NB4 (cell line): ENCODE data around the gene MRPS35.

Experiments
- CTCF ChIP-seq: IDR thresholded peaks from one replicate; pipeline ENCODE4 v1.5.1; 2012; ENCODE audit warnings: low read depth, low read length
- MYC ChIP-seq: IDR thresholded peaks from 2 replicates; pipeline ENCODE4 v1.6.1; 2011; ENCODE audit warnings: low read depth, low read length

- TF ChIP-seq CTCF: no peak
- no peak for TF ChIP-seq MYC
Measured at GRCh38 chr12:27723212-27723611, 12.6 kb downstream of the MRPS35 start.
